ENCODE results near the gene RPH3AL. TPM values are rescaled to one million over a fixed set of nuclear protein-coding genes. Genes with fewer than 3 reads are reported as not detected.

The RPH3AL gene
- total and polyA plus RNA-seq, 9 donors = 5.8 to 43.8 (median 21.0) TPM

DNA sequence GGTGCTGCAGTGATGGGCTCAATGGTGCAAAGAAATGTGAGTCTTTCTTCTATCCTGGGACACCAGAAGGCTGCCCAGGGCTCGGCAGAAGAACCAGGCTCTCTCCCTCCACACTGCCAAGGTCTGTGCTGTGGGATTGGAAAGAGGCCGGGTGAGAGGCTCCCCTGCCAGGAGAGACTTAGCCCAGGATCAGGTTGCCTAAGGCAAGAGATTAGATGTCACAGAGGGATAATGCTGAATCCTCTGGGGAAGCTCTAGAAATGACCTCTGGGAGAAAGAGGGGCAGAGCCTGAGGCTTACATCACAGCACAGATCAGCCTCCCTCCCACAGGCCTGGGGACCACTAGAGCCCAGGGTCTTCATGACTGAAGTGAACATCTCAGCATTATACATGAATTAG is 165.5 kb downstream of the RPH3AL start:
- Histone ChIP-seq H3K4me3 (no peak overlapping the region), H3K36me3 (no peaks in the 10 kb centered on the region), H3K27ac (no peak overlapping the region), H3K27me3 (no peaks in the 10 kb centered on the region), H3K9me3 (no peaks in the 10 kb centered on the region), H3K4me1 (ENCODE audit: insufficient read depth) (no peaks in the 10 kb centered on the region)
- intact Hi-C loops (cut with DNase I) = no loop called here
- no peak for DNase-seq
- TF ChIP-seq, protein P1, sequence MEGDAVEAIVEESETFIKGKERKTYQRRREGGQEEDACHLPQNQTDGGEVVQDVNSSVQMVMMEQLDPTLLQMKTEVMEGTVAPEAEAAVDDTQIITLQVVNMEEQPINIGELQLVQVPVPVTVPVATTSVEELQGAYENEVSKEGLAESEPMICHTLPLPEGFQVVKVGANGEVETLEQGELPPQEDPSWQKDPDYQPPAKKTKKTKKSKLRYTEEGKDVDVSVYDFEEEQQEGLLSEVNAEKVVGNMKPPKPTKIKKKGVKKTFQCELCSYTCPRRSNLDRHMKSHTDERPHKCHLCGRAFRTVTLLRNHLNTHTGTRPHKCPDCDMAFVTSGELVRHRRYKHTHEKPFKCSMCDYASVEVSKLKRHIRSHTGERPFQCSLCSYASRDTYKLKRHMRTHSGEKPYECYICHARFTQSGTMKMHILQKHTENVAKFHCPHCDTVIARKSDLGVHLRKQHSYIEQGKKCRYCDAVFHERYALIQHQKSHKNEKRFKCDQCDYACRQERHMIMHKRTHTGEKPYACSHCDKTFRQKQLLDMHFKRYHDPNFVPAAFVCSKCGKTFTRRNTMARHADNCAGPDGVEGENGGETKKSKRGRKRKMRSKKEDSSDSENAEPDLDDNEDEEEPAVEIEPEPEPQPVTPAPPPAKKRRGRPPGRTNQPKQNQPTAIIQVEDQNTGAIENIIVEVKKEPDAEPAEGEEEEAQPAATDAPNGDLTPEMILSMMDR (IDR thresholded peaks at IDR 0.05) = no peak
- TF ChIP-seq POLR2A (IDR thresholded peaks at IDR 0.05) = no peak
- no peak for TF ChIP-seq EP300 (IDR thresholded peaks at IDR 0.05)
- WGBS, 3 donors = 87 to 94% (median 90%) methylated on average over 2 of the region's 2 CpGs

DNA sequence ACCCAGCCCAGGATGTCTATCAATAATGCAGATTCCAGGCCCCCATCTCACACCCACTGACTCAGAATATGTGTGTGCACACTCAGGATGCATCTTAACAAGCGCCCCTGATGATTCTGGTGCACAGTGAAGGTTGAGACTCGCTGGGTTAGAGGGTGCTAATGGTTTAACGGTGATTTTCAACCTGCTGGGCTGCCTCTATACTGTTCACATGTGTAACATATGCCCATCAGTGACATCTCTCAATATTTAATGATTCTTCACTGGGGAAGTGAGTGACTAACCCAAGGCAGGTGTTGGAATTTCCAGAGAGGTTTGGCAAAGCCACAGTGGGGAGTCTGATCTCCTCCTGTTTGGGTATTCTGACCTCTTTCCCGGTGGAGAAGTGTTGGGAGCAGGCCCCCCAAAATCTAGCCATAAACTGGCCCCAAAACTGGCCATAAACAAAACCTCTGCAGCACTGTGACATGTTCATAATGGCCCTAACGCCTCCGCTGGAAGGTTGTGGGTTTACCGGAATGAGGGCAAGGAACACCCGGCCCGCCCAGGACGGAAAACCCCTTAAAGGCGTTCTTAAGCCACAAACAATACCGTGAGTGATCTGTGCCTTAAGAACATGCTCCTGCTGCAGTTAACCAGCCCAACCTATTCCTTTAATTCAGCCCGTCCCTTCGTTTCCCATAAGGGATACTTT is 167.0 kb downstream of the RPH3AL start:
- TF ChIP-seq EP300 (IDR thresholded peaks at IDR 0.05) (no peak), POLR2A (IDR thresholded peaks at IDR 0.05) (no peak)
- TF ChIP-seq, protein P1 (IDR thresholded peaks at IDR 0.05) = no peak
- H3K4me1 ChIP-seq (ENCODE audit: insufficient read depth) = peaks cover 2% of the 10 kb centered on the region
- WGBS, 3 donors = 68 to 81% (median 76%) methylated on average over 14 of the region's 14 CpGs
- no peaks in the 10 kb centered on the region for H3K27me3 ChIP-seq
- no peaks in the 10 kb centered on the region for H3K36me3 ChIP-seq
- no peak overlapping the region for H3K4me3 ChIP-seq
- no peak for DNase-seq
- intact Hi-C loops (cut with DNase I) = no loop called here
- H3K27ac ChIP-seq = no peak overlapping the region
- H3K9me3 ChIP-seq = no peaks in the 10 kb centered on the region

DNA sequence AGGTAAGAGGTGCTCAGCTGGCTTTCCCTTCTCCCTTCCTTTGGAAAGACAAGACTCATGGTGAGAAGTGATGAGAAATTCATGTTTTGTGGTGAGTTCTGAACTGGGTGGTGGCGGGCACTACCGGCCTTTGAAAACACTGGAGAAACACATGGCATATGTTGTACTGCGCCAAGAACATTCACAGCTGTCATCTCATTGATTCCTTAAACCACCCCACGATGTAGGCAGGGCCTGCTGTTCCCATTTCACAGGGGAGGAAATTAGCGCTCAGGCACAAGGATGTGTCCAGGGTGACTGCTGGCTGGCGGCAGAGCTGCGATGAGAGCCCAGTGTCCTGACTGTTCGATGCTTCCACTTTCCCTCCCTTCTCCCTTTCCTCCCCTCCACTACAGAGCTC is 169.6 kb downstream of the RPH3AL start:
- no peak for DNase-seq
- Histone ChIP-seq H3K4me3 (no peak overlapping the region), H3K27me3 (peaks cover 5% of the 10 kb centered on the region), H3K9me3 (no peaks in the 10 kb centered on the region), H3K4me1 (ENCODE audit: insufficient read depth) (peaks cover 2% of the 10 kb centered on the region), H3K27ac (no peak overlapping the region), H3K36me3 (no peaks in the 10 kb centered on the region)
- TF ChIP-seq, protein P1 (IDR thresholded peaks at IDR 0.05) = no peak
- TF ChIP-seq EP300 (IDR thresholded peaks at IDR 0.05) (no peak), POLR2A (IDR thresholded peaks at IDR 0.05) (no peak)
- WGBS, 3 donors = 86 to 90% (median 90%) methylated on average over 8 of the region's 8 CpGs
- intact Hi-C loops (cut with DNase I) = loop anchor here in 1 of 4 donors (5.0 kb wide), 1 partner anchor 204 kb away; no protein-coding TSS in a partner anchor

DNA sequence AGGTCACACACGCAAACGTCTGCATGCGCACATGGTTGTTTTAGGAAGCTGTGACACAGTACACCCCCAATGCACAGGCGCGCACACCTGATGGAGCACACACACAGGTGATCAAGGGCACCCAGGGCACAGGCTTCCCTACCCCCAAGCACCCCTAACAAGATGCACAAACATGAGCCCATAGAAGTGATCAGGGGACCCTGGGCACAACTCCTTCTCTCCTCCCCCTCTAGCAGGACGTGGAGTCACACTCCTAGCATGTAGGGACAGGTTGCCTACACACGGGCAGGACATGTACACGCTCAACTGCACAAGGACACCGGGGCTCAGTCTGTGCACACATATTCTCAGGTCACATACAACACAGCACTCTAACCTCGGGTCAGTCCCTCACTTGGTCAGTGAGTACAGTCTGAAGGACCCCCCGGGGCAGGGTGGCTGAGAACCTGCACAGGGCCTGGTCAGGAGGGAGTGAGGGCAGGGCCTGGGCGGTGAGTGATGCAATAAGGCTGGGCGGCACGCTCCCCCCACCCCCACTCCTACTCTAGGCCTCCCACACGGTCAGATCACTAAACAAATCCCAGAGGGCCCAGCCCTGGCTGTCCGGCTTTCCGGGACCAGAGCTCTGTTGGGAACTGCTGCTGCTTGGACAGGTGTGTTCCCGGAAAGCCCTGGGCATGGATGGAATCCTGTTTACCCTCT is 170.4 kb downstream of the RPH3AL start:
- H3K27me3 ChIP-seq = peaks cover 5% of the 10 kb centered on the region
- DNase-seq = no peak
- H3K27ac ChIP-seq = no peak overlapping the region

More for the DNA sequence above, 170.4 kb downstream of the RPH3AL start:
- Histone ChIP-seq H3K4me1 (ENCODE audit: insufficient read depth) (peaks cover 2% of the 10 kb centered on the region), H3K9me3 (no peaks in the 10 kb centered on the region), H3K4me3 (no peak overlapping the region), H3K36me3 (no peaks in the 10 kb centered on the region)
- 47 to 67% (median 61%) methylated on average over 18 of the region's 18 CpGs for WGBS, 3 donors
- intact Hi-C loops (cut with DNase I) = loop anchor here in 1 of 4 donors (5.0 kb wide), 1 partner anchor 205 kb away; no protein-coding TSS in a partner anchor
- TF ChIP-seq, protein P1 (IDR thresholded peaks at IDR 0.05) = no peak
- TF ChIP-seq POLR2A (IDR thresholded peaks at IDR 0.05) = no peak
- no peak for TF ChIP-seq EP300 (IDR thresholded peaks at IDR 0.05)

Measured in ovary (tissue), 9 donors.